Measurements from ENCODE around the gene PAK5.

GRCh38 chr20:9588706-9589105 is 250.2 kb downstream of the PAK5 start:
- TF ChIP-seq, protein P1, sequence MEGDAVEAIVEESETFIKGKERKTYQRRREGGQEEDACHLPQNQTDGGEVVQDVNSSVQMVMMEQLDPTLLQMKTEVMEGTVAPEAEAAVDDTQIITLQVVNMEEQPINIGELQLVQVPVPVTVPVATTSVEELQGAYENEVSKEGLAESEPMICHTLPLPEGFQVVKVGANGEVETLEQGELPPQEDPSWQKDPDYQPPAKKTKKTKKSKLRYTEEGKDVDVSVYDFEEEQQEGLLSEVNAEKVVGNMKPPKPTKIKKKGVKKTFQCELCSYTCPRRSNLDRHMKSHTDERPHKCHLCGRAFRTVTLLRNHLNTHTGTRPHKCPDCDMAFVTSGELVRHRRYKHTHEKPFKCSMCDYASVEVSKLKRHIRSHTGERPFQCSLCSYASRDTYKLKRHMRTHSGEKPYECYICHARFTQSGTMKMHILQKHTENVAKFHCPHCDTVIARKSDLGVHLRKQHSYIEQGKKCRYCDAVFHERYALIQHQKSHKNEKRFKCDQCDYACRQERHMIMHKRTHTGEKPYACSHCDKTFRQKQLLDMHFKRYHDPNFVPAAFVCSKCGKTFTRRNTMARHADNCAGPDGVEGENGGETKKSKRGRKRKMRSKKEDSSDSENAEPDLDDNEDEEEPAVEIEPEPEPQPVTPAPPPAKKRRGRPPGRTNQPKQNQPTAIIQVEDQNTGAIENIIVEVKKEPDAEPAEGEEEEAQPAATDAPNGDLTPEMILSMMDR (optimal IDR thresholded peaks at IDR 0.05 in 1 of 3, IDR thresholded peaks at IDR 0.05 in 1 of 3, conservative IDR thresholded peaks at IDR 0.05 in 1 of 3; ENCODE audit: extremely low read depth in 1 of 3, insufficient read depth in 2 of 3, low read length in 3 of 3) = no peak
- no peak for TF ChIP-seq EZH2 (IDR thresholded peaks at IDR 0.05; ENCODE audit: low read length)
